HFFc6 (cell line): ENCODE measurements around the gene EDEM3. TPM values are rescaled to one million over a fixed set of nuclear protein-coding genes. Genes with fewer than 3 reads are reported as not detected.

Source experiments
- DNase-seq: peaks from one replicate; pipeline ENCODE4 v3.0.0-alpha.2; 2018
- H3K27ac Mint-ChIP-seq: 2 replicates; pipeline ENCODE4 v1.8.0; 2020; ENCODE audit warnings: mild to moderate bottlenecking, mixed read lengths
- H3K27me3 Mint-ChIP-seq: 2 replicates; pipeline ENCODE4 v1.8.0; 2021; ENCODE audit warnings: mild to moderate bottlenecking, moderate library complexity, mixed read lengths; ENCODE audit not compliant: insufficient read depth
- H3K36me3 Mint-ChIP-seq: 2 replicates; pipeline ENCODE4 v1.8.0; 2021; ENCODE audit warnings: low read depth, mixed read lengths
- H3K4me1 Mint-ChIP-seq: 2 replicates; pipeline ENCODE4 v1.8.0; 2020; ENCODE audit warnings: low read depth, mixed read lengths
- H3K4me3 Mint-ChIP-seq: 2 replicates; pipeline ENCODE4 v1.8.0; 2020; ENCODE audit warnings: mild to moderate bottlenecking, moderate library complexity, mixed read lengths
- H3K9me3 Mint-ChIP-seq: 2 replicates; pipeline ENCODE4 v1.8.0; 2020; ENCODE audit warnings: mild to moderate bottlenecking, mixed read lengths
- total RNA-seq, 6 experiments: library from RNA; stranded (reverse); fragmentation: NEBNext Ultra II Directional; extraction: Animal tissue kit (Norgen Biotek cat#: 25700); gene quantifications; 2 replicates in 1 of 6; 3 replicates in 5 of 6; pipeline ENCODE4 v1.2.3, GENCODE V29; 2021
- TF ChIP-seq, protein P1 (sequence below): fragments of 200-600 bp; sonication (generic); IDR thresholded peaks from 2 replicates; pipeline ENCODE4 v1.5.0; 2021; ENCODE audit warnings: antibody characterized with exemption, mild to moderate bottlenecking

Gene EDEM3
- total RNA-seq, 6 experiments from 2014 or later: 29.9 to 38.6 (median 32.3) TPM

DNA sequence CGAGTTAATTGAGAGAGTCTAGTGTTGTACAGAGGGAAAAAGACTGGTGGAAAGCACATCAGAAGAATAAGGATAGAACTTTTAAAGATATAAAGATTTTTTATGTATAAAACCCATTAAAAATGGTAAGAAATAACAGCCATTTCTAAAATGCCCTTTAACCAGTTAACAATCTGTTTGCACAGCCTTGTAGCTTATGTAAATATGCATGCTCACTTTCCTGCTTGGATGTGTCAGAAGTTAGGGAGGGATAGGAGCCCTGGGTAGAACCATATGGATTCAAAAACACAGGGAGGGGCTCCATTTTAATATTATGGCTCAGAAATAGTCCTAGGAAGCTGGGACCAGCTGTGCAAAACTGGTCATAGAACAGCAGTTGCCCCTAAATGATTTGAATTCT lies 4.5 kb upstream of the EDEM3 start:
- TF ChIP-seq, protein P1, sequence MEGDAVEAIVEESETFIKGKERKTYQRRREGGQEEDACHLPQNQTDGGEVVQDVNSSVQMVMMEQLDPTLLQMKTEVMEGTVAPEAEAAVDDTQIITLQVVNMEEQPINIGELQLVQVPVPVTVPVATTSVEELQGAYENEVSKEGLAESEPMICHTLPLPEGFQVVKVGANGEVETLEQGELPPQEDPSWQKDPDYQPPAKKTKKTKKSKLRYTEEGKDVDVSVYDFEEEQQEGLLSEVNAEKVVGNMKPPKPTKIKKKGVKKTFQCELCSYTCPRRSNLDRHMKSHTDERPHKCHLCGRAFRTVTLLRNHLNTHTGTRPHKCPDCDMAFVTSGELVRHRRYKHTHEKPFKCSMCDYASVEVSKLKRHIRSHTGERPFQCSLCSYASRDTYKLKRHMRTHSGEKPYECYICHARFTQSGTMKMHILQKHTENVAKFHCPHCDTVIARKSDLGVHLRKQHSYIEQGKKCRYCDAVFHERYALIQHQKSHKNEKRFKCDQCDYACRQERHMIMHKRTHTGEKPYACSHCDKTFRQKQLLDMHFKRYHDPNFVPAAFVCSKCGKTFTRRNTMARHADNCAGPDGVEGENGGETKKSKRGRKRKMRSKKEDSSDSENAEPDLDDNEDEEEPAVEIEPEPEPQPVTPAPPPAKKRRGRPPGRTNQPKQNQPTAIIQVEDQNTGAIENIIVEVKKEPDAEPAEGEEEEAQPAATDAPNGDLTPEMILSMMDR: no peak
- peaks cover 3% of the 10 kb centered on the region; the same call in 1 of the 2 replicates for H3K27me3 Mint-ChIP-seq
- no peaks in the 10 kb centered on the region for H3K9me3 Mint-ChIP-seq

DNA sequence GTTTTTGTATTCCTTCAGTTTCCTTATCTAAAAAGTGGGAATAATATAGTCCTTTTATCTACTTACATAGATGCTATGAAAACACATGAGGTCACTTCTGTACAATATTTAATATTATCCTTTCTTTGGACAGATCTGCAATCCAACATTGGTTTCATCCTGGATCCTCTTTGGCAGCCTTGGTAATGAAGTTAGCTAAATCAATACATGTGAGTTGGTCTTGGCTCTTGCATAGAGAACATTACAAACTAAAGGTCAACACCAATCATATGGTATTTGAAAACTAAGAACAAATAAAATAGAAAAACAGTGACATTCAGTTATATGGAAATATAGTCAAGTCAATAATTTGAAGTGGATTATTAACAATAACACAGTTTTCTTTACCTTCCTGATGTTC lies 3.2 kb upstream of the EDEM3 start:
- H3K27me3 Mint-ChIP-seq: peaks cover 4% of the 10 kb centered on the region; the same call in 1 of the 2 replicates
- no peak for DNase-seq
- no peak overlapping the region for H3K4me3 Mint-ChIP-seq
- TF ChIP-seq, protein P1: no peak
- 0 out of 2 replicates have a peak, but pooled peaks cover 6% of the 10 kb centered on the region for H3K36me3 Mint-ChIP-seq
- H3K9me3 Mint-ChIP-seq: no peaks in the 10 kb centered on the region
- H3K4me1 Mint-ChIP-seq: peaks cover 34% of the 10 kb centered on the region
- H3K27ac Mint-ChIP-seq: no peak overlapping the region

More for the DNA sequence above, 4.5 kb upstream of the EDEM3 start:
- no peaks in the 10 kb centered on the region for H3K36me3 Mint-ChIP-seq
- no peak overlapping the region for H3K27ac Mint-ChIP-seq
- peaks cover 22% of the 10 kb centered on the region for H3K4me1 Mint-ChIP-seq
- DNase-seq: no peak
- no peak overlapping the region for H3K4me3 Mint-ChIP-seq

DNA sequence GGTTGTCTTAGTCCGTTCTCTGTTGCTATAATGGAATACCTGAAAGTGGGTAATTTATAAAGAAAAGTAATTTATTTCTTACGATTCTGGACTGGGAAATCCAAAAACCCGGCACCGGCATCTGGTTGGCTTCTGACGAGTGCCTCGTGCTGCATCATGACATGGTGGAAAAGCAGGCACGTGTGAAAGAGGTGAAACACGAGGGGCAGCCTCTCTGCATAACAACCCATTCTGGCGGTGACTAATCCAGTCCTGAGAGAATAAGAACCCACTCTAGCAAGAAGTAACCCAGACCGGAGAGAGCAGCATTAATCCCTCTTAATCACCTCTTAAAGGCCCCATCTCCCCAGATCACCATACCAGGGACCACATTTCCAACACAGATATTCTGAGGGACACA lies 2.7 kb upstream of the EDEM3 start:
- H3K27ac Mint-ChIP-seq: no peak overlapping the region
- H3K4me3 Mint-ChIP-seq: no peak overlapping the region
- H3K36me3 Mint-ChIP-seq: 0 out of 2 replicates have a peak, but pooled peaks cover 6% of the 10 kb centered on the region
- TF ChIP-seq, protein P1: no peak
- no peak for DNase-seq
- H3K4me1 Mint-ChIP-seq: peaks cover 39% of the 10 kb centered on the region
- no peaks in the 10 kb centered on the region for H3K9me3 Mint-ChIP-seq
- peaks cover 4% of the 10 kb centered on the region; the same call in 1 of the 2 replicates for H3K27me3 Mint-ChIP-seq

DNA sequence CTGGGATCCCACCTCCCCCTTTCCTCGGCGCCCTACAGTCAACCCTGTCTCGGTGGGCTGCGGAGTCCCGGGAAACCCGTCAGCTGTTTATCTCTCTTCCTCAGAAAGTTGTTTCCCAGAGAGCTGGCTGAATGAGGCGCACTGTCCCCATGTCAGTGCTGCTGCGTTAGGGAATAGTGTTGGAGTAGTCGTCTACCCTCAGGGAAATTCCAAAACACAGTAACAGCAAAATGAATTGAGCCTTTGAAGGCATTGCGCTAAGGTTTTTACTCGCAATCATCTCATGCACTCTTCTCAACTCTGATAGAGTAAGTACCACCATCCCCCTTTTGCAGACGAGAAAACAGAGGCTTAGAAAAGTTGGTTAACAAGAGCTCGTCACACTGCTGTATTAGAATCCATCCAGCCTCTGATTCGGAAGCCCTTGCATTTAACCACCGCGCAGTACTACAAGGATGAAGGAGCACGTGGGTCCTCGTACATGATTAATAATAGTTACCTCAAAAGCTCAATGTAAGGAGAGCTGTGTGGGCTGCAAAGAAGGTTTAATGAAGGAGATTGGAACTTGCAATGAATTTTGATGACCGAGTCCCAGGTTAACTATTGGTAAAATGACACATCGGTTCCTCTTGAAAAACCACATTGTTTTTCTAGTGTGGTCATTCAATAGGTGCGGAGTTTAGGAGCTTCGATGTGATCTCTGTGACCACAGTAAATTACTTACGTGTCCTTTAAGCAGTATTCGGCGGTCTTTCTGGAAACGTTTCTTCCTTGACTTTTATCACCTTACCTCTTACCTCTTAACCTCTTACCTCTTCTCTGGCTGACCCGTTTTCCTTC lies 788 bp upstream of the EDEM3 start:
- H3K27ac Mint-ChIP-seq: peak overlapping the region; percentile 93
- peaks cover 4% of the 10 kb centered on the region; the same call in 1 of the 2 replicates for H3K27me3 Mint-ChIP-seq
- 0 out of 2 replicates have a peak, but pooled peaks cover 6% of the 10 kb centered on the region for H3K36me3 Mint-ChIP-seq
- TF ChIP-seq, protein P1: no peak
- no peaks in the 10 kb centered on the region for H3K9me3 Mint-ChIP-seq
- H3K4me1 Mint-ChIP-seq: peaks cover 44% of the 10 kb centered on the region
- DNase-seq: peak; percentile 31
- H3K4me3 Mint-ChIP-seq: peak overlapping the region; percentile 98

DNA sequence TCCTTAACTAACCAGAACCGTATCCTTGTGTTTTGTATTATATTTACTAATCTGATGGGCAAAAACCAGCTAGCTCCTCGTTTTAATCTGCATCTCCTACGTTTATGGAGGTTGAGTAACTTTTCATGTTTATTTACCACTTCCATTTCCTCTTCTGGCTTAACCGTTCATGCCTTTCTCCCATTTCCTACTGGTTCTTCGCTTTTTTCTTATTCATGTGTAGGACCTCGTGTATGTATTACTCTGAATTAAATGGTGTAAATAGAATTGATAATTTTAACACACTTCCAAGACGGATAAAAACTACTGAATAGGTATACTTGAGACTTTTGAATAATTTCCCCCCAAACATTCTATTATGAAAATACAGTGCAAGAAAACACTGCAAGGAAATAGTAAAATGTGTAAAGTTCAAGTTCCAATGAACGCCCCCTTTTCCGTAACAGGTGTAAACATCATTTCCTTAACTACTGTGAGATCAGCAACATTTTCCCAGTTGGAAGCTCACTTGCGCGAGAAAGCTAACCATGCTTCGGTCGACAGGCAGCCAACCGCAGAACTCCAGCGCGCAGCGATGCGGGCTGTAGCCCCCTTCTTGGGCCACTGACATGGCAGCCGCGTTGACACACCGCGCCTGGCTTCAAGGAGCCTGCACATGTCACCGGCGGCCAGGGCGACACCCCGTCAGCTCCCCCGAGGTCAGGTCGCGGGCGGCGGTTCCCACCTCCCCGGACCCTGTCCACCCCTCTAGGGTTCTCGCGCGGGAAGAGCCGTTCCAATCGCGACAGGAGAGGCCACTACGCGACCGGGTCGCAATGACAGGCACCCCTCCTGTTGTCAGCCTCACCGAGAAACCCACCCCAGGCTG lies 816 bp downstream of the EDEM3 start:
- DNase-seq: peak; percentile 13

More for the DNA sequence above, 816 bp downstream of the EDEM3 start:
- Mint-ChIP-seq H3K4me1 (peaks cover 46% of the 10 kb centered on the region), H3K4me3 (peak overlapping the region; percentile 98), H3K27me3 (peaks cover 4% of the 10 kb centered on the region; the same call in 1 of the 2 replicates), H3K9me3 (no peaks in the 10 kb centered on the region), H3K36me3 (0 out of 2 replicates have a peak, but pooled peaks cover 6% of the 10 kb centered on the region), H3K27ac (peak overlapping the region; percentile 93)
- TF ChIP-seq, protein P1: no peak
